ENCODE measurements around the gene RBM4B.

- TF ChIP-seq POLR2AphosphoS5 (IDR thresholded peaks at IDR 0.05) = no peak
- TF ChIP-seq CTCF (IDR thresholded peaks at IDR 0.05) = no peak
- no peak for TF ChIP-seq POLR2A (IDR thresholded peaks at IDR 0.05; ENCODE audit: low read depth)
- TF ChIP-seq EP300 (IDR thresholded peaks at IDR 0.05) = no peak
Measured at GRCh38 chr11:66718320-66718971, 40.8 kb upstream of the RBM4B start.
